ENCODE measurements around the gene CABLES1.
"Not testable (repeated sequence)": the region's sequence is repeated elsewhere in the genome, so short reads cannot be mapped to it uniquely, and the experiment has no call there.

CABLES1 gene

DNA sequence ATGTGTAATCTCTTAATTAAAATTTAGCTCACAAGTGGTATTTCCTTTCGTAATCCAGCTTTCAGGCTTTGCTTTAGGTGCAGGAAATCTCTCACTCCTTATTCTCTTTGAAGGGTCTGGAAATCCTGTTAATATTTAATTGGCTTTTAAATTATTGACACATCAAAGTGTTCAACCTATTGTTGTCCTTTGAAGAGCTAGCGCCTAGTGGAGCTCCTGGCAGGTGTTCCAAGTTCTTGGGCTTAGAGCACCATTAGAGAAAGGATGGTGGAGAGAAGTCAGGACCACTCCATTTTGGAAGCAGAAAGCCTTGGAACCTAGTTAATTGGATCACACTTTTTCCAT lies 92.4 kb downstream of the CABLES1 start:
- DNase-seq: no peak

DNA sequence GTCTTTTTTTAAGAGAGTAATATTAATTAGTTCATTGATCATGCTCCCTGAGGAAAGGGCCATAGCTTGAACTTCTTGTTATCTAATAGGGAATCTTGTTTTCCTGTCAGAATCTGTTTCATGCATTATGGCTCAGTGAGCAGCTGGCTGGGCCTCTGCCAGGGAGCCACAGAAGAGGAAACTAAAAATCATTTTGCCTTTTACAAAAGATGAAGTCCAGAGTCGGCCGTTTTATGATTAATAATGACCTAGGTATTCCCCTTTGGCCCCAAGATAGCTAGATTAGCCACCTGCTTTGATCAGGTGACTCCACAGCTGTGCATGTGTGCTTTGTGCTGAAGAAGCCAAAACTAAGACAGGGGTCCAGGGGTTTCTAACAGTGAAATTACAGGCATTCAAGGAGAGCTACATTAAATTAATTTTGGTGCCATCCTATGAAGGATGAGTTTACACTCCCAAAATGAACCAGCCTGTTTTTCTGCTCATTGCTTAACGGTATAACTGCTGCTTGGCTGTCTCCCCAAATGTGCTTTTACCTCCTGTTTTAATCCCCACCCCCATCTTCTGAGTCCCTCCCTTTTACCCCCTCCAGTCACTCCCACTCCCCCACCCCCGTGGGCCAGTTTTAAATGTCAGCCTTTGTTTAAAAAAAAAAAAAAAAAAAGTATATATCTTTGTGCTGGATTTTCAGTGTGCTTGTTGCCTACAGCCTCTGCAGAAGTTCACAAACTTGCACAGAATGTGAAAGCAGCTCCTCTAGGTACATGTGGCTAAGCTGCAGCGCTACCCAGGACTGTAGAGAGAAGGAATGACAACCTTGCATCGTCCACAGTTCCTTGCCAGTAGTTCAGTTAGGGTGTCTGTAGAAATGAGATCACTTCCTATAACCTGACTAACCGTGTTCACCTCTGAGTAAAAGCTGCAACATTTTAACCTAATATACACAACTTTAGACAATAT lies 93.1 kb downstream of the CABLES1 start:
- peak; percentile 29 for DNase-seq

DNA sequence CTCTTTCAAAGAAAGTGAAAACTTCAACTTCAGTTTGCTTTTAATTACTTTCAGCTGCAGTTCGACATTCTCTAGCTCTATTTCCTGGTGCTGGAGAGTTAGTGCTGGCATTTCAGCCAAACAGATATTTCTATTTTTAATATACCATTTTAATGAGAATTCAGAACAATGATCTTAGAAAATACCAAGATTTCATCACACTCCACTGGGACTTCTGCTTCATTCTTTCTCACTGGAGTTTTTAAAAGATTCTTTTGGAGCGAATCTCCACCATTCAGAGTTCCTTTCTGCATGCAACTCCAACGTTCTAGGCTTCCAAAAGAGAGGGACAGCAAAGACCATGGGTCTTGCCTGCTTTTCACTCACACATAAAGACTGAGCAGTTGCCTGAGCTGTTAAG lies 94.2 kb downstream of the CABLES1 start:
- no peak for DNase-seq

- DNase-seq: no peak
Observed at GRCh38 chr18:23230686-23231085, 95.4 kb downstream of the CABLES1 start.

GRCh38 chr18:23231340-23232021 lies 96.2 kb downstream of the CABLES1 start:
- DNase-seq: peak; percentile 64

GRCh38 chr18:23232331-23232730 lies 97.0 kb downstream of the CABLES1 start:
- no peak for DNase-seq

DNA sequence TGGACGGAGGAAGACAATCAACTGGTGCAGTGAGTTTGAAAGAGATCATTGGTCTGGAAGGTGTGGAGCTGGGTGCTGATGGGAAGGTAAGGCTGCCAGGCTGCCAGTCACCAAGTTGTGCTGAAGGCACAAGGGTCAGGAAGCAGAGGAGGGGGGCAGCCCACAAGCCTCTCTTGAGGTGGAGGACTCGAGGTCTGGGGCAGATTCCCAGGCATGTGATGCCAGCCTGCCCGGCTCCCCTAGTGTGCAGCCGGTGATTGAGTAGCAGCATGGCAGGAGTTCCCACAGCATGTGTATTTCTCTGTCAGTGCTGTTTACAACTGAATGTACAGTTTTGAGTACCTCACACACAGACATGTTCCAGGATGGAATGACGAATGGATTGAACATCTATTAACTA lies 99.3 kb downstream of the CABLES1 start:
- DNase-seq: no peak

DNA sequence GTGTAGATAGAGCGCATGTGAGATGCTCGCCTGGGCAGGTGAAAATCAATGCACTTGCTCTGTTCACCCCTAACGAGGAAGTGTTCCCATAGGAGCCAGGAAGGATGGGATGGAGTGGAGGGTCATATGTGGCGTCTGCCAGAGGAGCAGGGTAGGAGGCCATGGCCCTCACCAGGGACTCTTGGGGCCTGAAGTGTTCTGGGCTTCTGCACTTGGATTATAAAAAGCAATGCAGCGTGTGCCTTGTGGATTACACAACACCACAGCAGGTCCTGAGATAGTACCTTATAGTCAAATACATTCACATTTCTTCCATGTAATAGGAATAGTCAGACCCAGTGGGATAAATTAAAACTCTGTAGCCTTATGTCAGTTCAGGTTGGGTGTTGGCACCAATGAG lies 100.1 kb downstream of the CABLES1 start:
- no peak for DNase-seq

GRCh38 chr18:23235860-23236259 lies 100.6 kb downstream of the CABLES1 start:
- no peak for DNase-seq

DNA sequence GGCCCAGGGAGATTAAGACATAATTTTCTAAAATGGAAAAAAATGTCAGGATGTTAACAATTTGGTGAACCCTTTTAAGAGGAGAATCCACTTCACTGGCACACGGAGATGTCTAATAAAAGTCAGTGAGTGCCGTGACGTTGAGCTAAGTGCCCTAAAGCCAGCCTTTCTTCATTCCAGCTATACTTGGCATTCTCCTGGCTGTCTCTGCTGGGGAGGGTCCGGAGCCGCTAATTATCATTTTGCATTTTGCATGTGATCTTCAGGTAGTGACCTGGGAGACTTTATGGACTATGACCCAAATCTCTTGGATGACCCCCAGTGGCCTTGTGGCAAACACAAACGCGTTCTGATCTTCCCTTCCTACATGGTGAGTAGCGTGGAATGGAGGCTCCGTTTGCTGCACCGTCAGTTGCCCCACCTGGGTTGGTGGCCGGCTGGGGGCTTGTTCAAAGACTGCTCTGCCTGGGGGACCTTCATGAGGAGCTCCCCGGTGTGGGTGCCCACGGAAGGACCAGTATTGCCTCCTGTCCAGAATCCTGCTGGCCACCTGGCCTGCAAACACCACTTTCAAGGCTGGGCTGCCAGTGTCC lies 101.7 kb downstream of the CABLES1 start:
- DNase-seq: no peak

DNA sequence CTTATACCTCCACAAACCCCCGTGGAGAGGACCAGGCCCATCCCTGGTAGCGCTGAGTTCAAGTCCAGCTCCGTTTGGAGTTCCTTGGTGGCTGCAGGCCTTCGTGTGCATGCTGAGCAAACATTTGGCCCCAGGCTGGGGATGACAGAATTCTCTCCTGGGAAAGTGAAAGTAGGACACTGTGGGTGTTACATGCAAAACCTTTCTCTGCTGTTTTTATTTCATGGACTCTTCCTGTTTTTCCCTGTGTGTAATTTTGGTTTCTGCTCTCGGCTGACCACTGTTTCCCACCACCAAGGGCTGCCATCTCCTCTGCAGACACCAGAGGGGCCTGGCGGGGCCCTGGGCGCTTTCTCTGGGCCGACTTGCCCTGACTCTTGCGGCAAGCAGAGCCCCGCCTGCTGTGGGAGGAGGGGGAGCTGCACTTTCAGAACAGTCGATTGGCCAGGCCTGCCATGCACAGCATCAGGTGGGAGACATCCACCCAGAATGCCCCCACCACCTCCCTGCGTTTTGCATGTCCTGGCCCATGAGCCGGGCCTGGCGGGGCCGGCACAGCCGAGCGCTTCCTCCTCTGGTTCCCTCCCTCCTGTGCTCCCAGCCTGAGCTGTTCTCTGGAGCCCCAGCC lies 102.4 kb downstream of the CABLES1 start:
- peak; percentile 46 for DNase-seq

GRCh38 chr18:23238152-23238531 lies 102.9 kb downstream of the CABLES1 start:
- DNase-seq: no peak

DNA sequence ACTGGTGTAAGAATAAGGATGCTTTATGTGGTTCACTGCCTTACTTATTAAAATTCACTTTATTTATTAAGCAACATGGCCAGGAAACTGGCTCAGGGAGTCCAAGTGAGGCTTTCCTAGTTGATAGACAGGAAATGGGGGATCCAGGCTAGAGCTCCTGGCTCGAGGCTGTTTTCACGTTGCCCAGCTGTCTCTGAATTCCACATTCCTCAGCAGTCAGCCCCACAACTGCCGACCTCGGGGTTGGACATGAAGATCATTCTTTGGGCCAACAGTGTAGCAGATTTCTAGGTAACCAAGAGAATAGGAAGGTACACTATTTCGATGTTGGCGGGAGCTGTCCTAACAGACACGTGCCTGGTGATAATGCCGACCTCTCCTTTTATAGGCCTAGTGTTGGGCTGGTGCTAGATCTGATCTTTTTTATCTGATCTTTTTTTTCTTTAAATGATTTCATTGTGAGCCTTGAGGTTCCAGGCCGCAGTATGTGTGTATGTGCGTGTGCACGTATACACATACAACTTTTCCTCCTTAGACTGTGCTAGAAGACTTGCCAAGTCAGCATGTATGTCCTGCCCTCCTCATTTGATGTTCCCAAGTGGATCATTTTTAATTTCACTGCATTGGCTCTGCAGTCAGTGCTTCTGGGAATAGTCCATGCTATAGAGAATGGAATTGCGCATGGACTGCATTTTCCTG lies 103.5 kb downstream of the CABLES1 start:
- DNase-seq: no peak

DNA sequence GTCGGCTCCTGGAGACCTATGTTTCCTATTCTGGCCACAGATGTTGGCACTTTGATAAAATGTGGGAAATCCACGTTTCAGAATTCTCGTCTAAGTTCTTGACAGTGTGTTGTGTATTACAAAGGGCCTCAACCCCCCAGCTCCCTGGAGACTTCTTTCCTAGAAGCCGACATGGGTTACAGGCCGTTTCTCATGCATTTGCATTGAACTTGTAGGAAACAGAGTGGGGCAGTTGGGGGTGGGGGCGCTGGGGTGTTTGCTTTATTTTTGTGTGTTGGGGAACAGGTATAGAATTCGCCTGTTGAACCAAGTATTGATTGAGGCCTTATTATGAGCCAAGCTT lies 104.0 kb downstream of the CABLES1 start:
- DNase-seq: no peak

GRCh38 chr18:23239885-23240608 lies 104.8 kb downstream of the CABLES1 start:
- no peak for DNase-seq

- DNase-seq: no peak
Observed at GRCh38 chr18:23240609-23240930, 105.3 kb downstream of the CABLES1 start.

- not testable (repeated sequence) for DNase-seq
Observed at GRCh38 chr18:23241833-23242496, 106.7 kb downstream of the CABLES1 start.

GRCh38 chr18:23243178-23243577 lies 107.9 kb downstream of the CABLES1 start:
- peak; percentile 74 for DNase-seq

DNA sequence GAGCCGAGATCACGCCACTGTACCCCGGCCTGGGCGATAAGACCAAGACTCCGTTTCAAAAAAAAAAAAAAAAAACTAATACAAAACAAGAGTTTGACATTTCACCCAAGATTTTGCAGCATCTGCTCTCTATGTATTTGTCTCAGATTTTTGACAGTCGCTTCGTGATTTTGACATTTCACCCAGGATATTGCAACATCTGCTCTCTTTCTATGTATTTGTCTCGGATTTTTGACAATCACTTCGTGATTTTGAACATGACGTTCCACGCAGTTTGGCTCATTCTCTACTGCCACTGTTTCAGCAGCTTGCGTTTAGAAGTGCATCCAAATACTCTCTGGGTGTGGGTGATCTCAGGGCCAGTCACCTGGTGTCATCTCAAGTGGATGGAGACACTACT lies 108.5 kb downstream of the CABLES1 start:
- DNase-seq: no peak

GRCh38 chr18:23244401-23244800 lies 109.1 kb downstream of the CABLES1 start:
- DNase-seq: no peak

DNA sequence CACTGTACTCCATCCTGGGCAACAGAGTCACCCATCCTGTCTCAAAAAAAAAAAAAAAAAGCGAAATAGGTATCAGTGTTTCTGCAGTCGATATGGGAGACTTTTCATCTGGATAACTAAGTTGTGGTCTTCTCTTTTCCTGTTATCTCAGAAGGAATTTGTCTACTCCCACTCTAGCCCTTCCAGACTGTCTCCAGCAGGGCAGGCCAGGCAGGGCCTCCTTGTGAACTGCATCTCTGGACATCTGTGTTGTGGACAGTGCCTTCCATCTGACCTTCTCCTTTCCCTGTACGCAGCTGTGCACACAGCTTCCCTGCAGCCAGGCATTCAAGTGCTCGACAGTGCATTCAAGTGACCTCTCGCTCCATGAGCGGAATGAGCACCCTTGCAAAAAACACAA lies 110.2 kb downstream of the CABLES1 start:
- no peak for DNase-seq

GRCh38 chr18:23247331-23247730 lies 112.0 kb downstream of the CABLES1 start:
- DNase-seq: no peak

Measured in OCI-M1 (cell line).